Measurements from ENCODE around the gene TRAPPC3.

Gene TRAPPC3

DNA sequence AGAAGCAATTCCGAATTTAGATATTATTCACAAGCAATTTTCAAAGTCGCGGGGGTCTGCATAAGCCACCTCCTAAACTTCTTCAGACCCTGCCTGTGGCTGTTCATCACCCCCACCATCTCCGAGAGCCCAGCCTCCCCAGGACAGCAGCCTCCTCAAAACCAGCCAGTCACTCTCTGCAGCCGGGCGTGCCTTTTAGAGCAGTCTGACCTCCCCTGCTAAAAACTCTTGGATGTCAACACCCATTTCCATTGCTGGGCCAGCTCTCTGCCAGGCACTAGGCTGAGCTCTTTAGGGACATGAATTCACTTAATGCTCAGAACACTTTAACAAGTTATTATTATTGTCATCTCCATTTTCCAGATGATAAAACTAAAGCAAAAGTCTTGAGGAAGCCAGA is 48.9 kb downstream of the TRAPPC3 start:
- DNase-seq (ENCODE audit: low read depth, low spot score): no peak

DNA sequence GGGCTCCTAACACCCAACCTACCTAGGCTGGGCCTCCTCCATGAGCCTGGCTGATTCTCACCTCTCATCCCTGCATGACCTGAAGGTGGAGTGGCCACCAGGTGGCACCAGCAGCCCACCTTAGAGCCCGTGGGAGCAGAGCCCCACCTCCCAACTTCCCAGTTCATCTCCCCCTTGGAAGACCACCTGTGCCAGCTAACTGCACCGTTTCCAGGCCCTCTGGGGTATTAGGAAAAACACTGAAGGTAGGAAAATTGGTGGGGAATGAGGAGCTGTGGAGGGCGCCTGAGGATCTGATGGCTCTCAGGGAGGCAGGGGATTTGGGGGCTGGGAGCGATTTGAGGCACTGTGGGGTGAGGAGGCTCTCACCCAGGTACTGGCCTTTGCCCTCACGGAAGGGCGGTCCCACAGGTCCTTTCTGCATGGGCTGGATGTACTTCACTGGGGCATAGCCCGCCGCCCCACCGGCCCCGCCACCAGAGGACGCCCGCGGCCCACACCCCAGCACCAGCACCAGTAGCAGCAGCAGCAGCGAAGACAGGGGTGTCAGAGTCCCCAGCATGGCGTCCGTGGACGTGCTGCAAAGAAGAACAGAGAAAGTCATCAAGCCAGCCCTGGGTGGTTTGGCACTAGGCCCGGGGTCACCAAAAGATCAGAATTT is 49.5 kb downstream of the TRAPPC3 start:
- peak; percentile 44 for DNase-seq (ENCODE audit: low read depth, low spot score)

DNA sequence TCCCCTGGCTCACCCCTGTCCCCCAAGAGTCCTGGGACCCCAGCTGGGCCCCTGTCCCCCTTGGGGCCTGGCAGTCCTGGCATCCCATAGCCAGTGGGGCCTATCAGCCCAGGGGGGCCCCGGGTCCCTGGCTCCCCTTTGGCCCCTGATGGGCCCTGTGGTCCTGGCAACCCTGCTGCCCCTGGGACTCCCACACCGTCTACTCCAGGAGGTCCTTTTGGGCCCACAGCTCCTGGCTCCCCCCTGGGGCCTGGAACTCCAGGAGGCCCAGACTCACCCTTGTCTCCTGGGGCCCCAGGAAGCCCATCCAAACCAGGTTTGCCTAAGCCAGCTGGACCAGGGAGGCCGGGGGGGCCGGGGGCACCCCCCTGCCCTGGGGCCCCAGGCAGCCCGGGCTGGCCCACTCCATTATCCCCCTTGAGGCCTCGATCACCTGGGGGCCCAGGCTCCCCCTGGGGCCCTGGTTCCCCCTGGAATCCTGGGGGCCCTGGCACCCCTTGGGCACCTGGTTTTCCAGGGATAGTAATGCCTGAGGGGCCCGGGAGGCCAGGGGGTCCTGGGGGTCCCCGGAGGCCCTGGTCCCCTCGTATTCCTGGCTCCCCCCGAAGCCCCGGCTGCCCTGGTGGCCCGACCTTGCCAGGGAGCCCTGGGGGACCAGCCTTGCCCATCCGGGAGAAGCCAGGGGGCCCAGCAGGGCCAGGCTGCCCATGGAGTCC is 50.5 kb downstream of the TRAPPC3 start:
- no peak for DNase-seq (ENCODE audit: low read depth, low spot score)

DNA sequence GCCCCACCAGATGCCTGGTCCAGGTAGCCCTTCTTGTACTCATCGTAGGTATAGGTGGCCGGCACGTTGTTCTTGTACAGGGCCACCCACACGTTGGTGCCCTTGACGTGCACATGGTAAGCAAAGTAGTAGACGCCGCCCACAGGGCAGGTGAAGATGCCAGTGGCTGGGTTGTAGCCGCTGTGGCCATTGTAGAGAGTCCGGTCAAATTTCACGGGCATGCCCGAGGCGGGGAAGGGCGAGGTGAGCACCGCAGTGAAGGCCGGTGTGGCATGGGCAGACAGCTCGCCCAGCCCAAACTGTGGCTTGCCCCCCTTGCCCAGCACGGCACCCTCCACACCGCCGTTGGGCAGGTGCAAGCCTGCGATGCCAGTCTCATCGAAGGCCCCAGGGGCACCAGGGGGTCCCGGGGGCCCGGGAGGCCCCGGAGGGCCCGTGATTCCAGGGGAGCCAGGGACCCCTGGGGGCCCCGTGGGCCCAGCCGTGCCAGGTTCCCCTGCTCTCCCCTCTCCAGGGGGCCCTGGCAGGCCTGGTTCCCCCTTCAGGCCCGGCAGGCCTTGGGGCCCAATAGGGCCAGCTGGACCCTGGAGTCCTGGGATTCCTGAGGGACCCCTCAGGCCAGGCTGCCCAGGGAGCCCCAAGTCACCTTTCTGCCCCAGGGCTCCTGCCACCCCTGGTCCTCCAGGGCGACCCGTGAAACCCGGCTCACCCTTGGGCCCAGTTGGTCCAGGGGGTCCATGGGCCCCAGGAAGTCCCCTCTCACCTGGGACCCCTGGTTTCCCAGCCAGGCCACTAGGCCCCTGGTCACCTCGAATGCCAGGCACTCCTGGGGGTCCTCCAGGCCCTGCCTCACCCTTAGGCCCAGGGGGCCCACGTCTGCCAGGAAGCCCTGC is 51.3 kb downstream of the TRAPPC3 start:
- no peak for DNase-seq (ENCODE audit: low read depth, low spot score)

DNA sequence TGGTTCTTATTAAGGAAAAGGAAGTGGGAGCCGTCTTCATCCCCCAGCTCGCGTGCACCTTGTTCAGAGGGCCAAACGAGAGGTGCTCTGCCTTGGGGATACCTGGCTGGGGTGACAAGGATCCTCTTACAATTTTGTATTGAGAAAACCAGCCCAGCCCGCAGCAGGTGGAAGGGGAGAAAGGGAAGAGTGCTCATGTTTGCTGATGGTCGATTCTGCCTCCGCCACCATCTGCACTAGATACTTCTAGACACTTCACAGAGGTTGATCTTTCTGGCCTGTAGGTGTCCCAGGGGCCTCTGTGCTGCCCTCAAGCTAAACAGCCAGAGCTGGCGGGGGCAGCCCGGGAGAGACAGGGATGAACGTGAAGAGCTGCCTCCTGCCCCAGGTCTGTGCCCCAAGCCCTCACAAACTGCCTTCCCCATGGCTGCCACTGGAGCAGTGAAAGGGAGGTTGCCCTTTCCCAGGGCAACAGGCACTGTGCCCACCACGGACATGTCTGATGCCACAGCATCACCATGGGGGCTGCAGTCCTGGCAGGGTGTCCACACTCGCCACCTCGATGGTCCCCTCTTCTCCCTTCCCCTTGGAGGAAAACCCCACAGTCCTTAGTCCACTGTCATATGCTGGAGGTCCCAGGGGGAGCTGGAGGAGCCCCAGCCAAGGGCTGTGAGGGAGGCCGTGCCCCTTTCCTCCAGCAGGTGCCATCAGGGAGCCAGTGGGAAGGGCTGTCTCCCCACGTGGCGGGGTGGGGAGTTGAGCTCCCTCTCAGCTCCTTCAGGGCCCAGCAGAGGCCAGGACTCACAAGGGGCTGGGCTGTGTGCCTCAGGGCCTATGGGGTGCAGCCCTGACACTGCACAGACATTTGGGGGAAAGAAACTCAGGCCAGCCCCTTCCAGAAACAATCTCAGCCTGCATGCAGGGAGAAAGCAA is 52.5 kb downstream of the TRAPPC3 start:
- DNase-seq (ENCODE audit: low read depth, low spot score): no peak

DNA sequence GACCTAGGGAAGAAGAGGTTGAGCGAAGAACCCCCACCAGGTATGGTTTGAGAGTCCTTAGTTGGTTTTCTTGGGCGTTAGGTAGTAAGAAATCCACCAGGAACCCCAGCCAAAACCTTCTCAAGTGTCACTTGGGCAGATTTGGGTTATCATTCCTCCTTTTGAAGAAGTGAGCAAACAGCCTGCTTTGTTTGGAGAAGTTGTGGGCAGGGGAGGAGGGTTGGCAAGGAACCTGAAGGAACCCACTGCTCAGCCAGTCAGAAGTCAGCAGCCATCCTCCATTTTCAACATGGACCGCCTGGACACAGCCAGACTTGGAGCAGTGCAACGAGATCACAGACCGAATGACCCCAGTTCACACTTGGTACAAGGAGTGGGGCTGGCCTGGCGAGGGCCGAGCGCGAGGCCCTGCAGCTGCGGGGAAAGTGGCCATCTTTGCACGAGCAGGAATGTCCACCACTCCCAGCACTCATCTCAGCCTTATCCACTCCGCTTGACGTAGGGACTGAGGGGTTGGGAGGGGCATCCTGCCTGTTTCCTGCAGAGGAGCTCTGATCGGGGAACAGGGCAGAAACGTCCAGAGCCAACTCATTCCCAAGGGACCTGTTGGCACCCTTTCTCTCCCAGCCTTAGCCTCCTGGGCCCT is 53.4 kb downstream of the TRAPPC3 start:
- no peak for DNase-seq (ENCODE audit: low read depth, low spot score)

DNA sequence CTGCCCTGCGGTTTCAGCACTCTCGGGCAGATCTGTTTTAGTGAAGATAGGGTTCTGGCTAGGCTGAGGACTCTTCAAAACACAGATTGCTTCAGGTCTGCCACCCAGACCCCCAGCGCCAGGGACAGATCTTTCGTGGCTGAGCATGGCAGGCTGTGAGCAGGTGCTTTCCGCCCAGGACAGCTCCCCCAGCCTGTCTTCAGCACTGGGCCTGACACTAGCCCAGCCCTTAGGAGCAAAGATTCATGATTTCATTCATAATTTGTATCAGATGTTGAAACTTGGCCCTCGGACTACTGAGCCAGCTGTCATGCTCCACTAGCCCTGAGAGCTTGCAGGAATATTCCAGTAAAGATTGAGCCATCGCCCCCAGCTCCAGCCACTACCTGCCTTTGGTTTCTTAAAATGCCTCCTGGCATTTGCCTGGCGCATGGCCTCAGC is 54.6 kb downstream of the TRAPPC3 start:
- no peak for DNase-seq (ENCODE audit: low read depth, low spot score)

DNA sequence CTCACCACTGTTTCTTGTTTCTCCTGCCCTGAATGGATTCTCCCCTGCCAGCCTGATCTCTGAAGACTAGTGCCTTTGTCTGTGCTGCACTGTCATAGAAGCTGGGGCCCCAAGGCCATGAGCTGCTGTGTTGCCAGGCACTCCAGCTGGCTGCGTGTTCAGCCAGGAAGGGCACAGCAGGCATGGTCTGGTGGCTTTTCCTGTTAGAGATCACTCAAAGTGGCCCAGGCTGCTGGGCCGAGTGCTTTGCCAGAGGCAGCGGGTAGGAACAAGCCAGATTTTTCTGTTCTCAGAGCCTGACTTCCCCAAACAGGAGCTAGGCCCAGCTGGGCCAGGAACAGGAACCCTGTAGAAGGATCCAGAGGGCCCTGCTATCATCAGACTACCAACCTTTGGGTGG is 55.4 kb downstream of the TRAPPC3 start:
- no peak for DNase-seq (ENCODE audit: low read depth, low spot score)

DNA sequence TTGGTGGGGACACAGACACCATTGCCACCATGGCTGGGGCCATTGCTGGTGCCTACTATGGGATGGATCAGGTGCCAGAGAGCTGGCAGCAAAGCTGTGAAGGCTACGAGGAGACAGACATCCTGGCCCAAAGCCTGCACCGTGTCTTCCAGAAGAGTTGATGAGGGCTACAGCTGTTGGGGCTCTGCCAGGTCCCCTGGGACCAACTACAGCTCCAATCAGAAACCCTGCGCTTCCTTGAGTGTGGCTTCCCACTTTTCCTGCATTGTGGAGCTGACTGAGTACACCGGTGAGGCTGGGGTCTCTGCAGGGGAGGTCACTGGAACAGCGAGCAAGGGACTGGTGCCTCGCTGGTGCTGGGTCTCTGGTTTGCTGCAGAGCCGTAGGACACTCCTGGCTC is 56.1 kb downstream of the TRAPPC3 start:
- DNase-seq (ENCODE audit: low read depth, low spot score): no peak

DNA sequence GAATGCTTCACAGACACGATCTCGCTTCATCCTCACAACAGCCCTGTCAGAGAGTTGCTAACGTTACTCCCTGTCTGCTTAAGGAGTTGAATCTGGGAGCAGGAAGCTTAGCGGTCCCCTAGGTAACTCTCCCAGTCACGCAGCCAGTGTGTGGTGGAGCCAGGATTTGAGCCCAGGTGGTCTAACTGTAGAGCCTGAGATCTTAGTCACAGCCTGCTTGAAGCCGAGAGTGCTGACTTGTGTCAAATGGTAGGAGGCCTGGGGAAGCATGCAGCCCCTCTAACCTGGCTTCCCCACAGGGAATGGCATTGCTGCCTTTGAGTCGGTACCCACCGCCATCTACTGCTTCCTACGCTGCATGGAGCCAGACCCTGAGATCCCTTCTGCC is 56.5 kb downstream of the TRAPPC3 start:
- no peak for DNase-seq (ENCODE audit: low read depth, low spot score)

DNA sequence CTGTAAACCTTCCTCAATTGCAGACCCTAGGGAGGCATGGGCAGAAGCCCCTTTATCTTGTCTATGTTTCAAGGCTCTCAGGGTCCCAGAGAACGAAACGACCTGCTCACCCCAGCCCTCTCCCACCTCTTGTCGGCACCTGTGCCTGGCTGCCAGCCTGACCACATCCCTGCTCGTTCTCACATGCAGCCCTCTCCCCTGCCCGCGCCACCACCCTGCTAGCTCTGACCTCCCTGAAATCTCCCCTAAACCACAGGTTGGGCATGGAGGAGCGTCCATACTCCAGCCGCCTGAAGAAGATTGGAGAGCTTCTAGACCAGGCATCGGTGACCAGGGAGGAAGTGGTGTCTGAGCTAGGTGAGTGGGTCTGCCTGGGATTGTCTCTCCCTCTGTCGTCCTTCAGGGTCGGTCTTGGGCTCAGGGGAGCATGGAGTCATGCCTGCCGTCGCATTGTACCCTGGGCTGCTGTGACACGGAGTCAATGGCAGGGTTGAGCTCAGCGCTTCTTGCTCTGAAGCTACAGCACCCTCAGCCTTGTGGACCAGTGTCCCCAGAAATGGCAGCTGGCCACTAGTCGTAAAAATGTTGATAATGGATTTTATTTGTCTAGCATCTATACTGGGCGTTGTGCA is 57.0 kb downstream of the TRAPPC3 start:
- no peak for DNase-seq (ENCODE audit: low read depth, low spot score)

DNA sequence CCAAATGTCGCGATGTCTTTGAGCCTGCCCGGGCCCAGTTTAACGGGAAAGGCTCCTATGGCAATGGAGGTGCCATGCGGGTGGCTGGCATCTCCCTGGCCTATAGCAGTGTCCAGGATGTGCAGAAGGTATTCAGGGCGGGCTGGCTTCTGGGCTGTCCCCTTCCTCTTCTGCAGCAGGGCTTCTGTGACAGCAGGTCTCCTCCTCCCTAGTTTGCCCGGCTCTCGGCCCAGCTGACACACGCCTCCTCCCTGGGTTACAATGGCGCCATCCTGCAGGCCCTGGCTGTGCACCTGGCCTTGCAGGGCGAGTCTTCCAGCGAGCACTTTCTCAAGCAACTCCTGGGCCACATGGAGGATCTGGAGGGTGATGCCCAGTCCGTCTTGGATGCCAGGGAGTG is 57.6 kb downstream of the TRAPPC3 start:
- DNase-seq (ENCODE audit: low read depth, low spot score): no peak

DNA sequence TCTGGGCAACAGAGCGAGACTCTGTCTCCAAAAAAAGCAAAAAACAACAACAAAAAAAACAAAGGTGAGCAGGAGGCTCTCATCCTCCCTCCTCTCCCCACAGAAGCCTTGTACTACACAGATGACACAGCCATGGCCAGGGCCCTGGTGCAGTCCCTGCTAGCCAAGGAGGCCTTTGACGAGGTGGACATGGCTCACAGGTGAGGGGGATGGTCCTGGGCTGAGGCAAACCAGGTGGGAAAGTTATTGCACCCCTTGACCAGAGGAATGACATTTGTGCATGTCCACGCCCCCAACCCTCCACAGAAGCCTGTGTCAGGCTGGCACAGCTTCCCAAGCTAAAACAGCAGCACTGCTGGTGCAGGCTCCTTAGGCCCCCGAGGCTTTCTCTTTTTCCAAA is 58.1 kb downstream of the TRAPPC3 start:
- no peak for DNase-seq (ENCODE audit: low read depth, low spot score)

DNA sequence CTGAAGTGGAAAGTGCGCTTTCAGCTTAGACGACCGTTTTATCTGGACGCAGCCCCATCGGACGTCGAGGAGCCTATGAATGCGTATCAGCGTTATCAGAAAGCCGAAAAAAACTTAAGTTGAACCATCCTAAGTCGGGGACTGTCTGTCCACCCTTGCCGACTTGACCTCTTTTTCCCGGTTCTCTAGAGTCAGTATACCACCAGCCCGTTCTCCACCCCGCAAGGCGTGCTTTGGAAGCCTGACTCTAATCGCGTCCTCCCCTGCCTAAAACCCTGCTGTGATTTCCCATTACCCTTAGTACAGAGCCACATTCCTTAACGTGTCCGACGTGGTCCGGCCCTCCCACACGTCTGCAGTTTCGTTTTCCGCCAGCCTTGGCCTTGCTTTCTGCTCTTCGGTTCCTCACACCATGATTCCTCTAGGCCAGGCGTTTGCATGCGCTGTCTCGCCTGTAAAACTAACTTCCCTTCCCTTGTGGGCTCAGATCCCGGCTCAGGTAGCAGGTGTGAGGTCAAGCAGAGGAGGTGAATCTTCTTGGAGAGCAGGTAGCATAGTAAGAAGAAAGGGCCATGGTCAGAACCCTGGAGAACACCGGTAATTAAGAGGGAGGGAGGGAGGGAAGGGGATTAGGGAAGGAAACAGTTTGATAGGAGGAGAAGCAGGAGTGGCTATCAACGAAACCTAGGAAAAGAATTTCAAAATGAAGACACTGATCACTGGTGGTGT is 59.7 kb downstream of the TRAPPC3 start:
- DNase-seq (ENCODE audit: low read depth, low spot score): no peak

DNA sequence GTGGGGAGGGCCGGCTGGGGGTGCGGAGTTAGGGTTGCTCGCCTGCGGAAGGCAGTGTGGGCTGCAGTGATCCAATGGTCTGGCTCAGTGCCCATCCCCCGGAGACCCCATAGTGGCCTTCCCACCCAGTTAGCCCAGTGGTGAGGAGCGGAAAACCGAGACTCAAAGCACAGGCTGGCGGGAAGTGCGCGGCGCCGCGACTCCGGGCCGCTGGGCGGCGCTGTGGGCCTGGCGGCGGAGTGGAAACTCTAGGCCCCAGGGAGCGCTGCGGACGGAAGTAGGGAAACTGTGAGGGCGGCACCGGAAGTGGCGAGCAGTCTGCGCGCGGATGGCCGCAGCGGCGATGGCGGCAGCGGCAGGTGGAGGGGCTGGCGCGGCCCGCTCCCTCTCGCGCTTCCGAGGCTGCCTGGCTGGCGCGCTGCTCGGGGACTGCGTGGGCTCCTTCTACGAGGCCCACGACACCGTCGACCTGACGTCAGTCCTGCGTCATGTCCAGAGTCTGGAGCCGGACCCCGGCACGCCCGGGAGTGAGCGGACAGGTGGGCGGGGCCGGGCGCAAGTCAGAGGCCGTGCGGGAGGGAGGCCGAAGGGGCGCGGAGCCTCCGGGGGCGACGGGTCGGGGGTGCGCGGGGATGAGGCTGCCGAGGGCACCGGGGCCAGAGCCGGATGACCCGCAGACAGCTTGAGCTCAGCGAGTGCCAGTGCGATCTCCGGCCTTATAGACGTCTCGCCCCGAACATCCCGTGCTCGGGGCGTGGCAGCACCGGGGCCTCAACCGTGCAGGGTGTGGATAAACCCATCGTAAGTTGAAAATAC is 60.5 kb downstream of the TRAPPC3 start, which contains the start of gene ADPRS:
ADPRS (plus strand) TSS at position 316 of the 816 bp plus-strand sequence; CDS start at position 329, 13 bp downstream.
- peak; percentile 76 for DNase-seq (ENCODE audit: low read depth, low spot score)

DNA sequence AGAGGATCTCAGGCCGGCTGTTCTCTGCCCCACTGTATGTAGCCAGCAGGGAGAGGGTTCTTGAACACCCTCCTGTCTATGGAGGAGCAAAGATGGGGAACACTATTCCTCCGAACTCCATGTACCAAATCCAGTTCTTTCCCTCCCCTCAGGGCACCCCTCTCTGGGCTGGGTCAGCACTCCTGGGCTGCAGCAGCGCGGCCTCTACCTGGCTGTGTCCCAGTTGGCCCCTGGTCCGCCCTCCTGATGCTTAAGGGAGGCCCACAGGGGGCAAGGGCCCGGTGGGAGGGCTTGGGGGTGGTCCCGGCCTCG is 61.1 kb downstream of the TRAPPC3 start:
- no peak for DNase-seq (ENCODE audit: low read depth, low spot score)

DNA sequence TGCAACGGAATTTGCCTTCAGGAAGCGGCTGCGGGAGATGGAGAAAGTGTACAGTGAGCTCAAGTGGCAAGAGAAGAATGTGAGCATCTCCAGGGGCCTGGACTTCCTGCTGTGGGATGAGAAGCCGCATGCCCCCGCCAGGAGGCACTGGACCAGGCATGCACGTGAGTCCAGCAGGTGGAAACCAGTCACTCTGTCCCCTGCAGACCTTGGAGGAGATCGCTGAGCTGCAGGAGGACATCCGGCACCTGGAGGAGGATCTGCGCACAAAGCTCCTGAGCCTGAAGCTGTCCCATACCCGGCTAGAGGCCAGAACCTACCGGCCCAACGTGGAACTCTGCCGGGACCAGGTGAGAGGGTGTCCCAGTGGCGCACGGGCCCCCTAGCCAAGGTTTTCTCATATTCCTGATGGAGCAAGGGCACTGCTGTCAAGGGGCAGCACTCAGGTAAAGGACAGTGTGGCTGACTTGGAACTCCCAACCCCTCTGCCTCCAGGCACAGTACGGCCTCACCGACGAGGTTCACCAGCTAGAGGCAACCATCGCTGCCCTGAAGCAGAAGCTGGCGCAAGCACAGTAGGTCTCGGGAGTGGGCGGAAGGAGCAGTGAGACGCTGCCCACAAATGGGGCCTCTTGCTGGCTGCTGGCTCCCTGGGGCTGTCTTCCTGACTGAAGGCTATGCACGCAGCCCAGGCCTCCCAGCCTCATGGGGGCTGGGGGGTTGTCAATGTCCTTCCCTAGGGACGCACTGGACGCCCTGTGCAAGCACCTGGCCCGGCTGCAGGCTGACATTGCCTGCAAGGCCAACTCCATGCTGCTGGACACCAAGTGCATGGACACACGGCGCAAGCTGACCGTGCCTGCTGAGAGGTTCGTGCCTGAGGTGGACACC is 61.8 kb downstream of the TRAPPC3 start:
- DNase-seq (ENCODE audit: low read depth, low spot score): no peak
